SK-N-SH (cell line): Measurements from ENCODE around the gene MCF2L2. TPM values are rescaled to one million over a fixed set of nuclear protein-coding genes. Genes with fewer than 3 reads are reported as not detected.
"Not testable (repeated sequence)": the region's sequence is repeated elsewhere in the genome, so short reads cannot be mapped to it uniquely, and the experiment has no call there.

Experiments used
- CTCF ChIA-PET: fragments of 300-600, 350-600 bp; formaldehyde crosslinking; extraction: SDS; loops from one replicate; lab custom pipeline; 2021; lab: Yijun Ruan, JAX
- POLR2A ChIA-PET: fragments of 350-600 bp; sonication (Branson Sonifier 250); formaldehyde crosslinking; extraction: SDS; loops from one replicate; lab custom pipeline; 2020; ENCODE audit warnings: antibody characterized with exemption, inconsistent platforms; lab: Yijun Ruan, JAX
- DNase-seq: peaks from one replicate; pipeline ENCODE4 v3.0.0; 2012
- H2AFZ ChIP-seq: fragments of 200-600 bp; sonication (generic); 2 replicates; pipeline ENCODE4 v1.8.1; 2016; ENCODE audit warnings: antibody characterized with exemption, mild to moderate bottlenecking, low read depth
- H3F3A ChIP-seq: fragments of 200-600 bp; sonication (generic); replicated peaks from 2 replicates; pipeline ENCODE3; 2016; ENCODE audit warnings: antibody characterized with exemption, mild to moderate bottlenecking; ENCODE audit not compliant: insufficient read depth
- H3K27ac ChIP-seq, 2 experiments: fragments of 200-500 bp in 1 of 2; fragments of 200-600 bp in 1 of 2; sonication (Bioruptor generic) in 1 of 2; sonication (generic), shearing (Covaris generic) in 1 of 2; 2 replicates each; pipeline versions ENCODE4 v1.5.1 to v1.6.1; 2014 to 2016; ENCODE audit warnings: low read depth in 2 of 2, inconsistent platforms in 1 of 2, low read length in 1 of 2, mild to moderate bottlenecking in 1 of 2, mixed read lengths in 1 of 2
- H3K27me3 ChIP-seq: fragments of 200-600 bp; sonication (generic), shearing (Covaris generic); 2 replicates; pipeline ENCODE4 v1.6.1; 2016; ENCODE audit warnings: mixed run types; ENCODE audit not compliant: insufficient read depth
- H3K36me3 ChIP-seq, 2 experiments: fragments of 200-500 bp in 1 of 2; fragments of 200-600 bp in 1 of 2; sonication (Bioruptor generic) in 1 of 2; sonication (generic) in 1 of 2; replicated peaks in 1 of 2; 2 replicates each; pipeline versions ENCODE3 to v1.5.1; 2014 to 2016; ENCODE audit warnings: low read length in 1 of 2, mild to moderate bottlenecking in 1 of 2; ENCODE audit not compliant: insufficient read depth in 2 of 2, control insufficient read depth in 1 of 2
- H3K4me1 ChIP-seq, 2 experiments: fragments of 200-500 bp in 1 of 2; fragments of 200-600 bp in 1 of 2; sonication (Bioruptor generic) in 1 of 2; sonication (generic), shearing (Covaris generic) in 1 of 2; 2 replicates each; pipeline versions ENCODE4 v1.5.1 to v1.6.1; 2014 to 2016; ENCODE audit warnings: low read depth in 1 of 2, low read length in 1 of 2, mixed run types in 1 of 2; ENCODE audit not compliant: insufficient read depth in 2 of 2, control insufficient read depth in 1 of 2
- H3K4me2 ChIP-seq: fragments of 200-600 bp; sonication (generic), shearing (Covaris generic); 2 replicates; pipeline ENCODE4 v1.6.1; 2017; ENCODE audit warnings: mixed run types
- H3K4me3 ChIP-seq, 2 experiments: fragments of 200-500 bp in 1 of 2; fragments of 200-600 bp in 1 of 2; sonication (Bioruptor generic) in 1 of 2; sonication (generic), shearing (Covaris generic) in 1 of 2; 2 replicates each; pipeline versions ENCODE4 v1.5.1 to v1.8.1; 2014 to 2016; ENCODE audit warnings: low read depth in 2 of 2, inconsistent platforms in 1 of 2, low read length in 1 of 2, mild to moderate bottlenecking in 1 of 2, mixed read lengths in 1 of 2, moderate library complexity in 1 of 2
- H3K79me2 ChIP-seq: fragments of 200-600 bp; sonication (generic); 2 replicates; pipeline ENCODE4 v1.8.1; 2017; ENCODE audit warnings: mild to moderate bottlenecking; ENCODE audit not compliant: insufficient read depth
- H3K9ac ChIP-seq: fragments of 200-600 bp; sonication (generic); 2 replicates; pipeline ENCODE4 v1.6.1; 2017; ENCODE audit warnings: mixed run types
- H3K9me2 ChIP-seq: fragments of 200-600 bp; sonication (generic); 2 replicates; pipeline ENCODE4 v1.6.1; 2017; ENCODE audit warnings: mixed run types
- H3K9me3 ChIP-seq: fragments of 200-600 bp; sonication (generic); 2 replicates; pipeline ENCODE4 v1.6.1; 2017; ENCODE audit warnings: mixed run types, mild to moderate bottlenecking, moderate library complexity
- H4K20me1 ChIP-seq: fragments of 200-600 bp; sonication (generic); 2 replicates; pipeline ENCODE4 v1.6.1; 2017; ENCODE audit warnings: mild to moderate bottlenecking, mixed run types; ENCODE audit not compliant: insufficient read depth
- ELF1 ChIP-seq: IDR thresholded peaks from 2 replicates; pipeline ENCODE4 v1.4.0; 2012
- EP300 ChIP-seq, 2 experiments: IDR thresholded peaks; 2 replicates each; pipeline versions ENCODE4 v1.4.0 to v1.6.1; 2012; ENCODE audit warnings: borderline replicate concordance in 1 of 2, low read depth in 1 of 2, low read length in 1 of 2
- EZH2phosphoT487 ChIP-seq: fragments of 200-600 bp; sonication (generic); IDR thresholded peaks from 2 replicates; pipeline ENCODE4 v1.6.1; 2017; ENCODE audit warnings: low read depth, mixed run types, mild to moderate bottlenecking, antibody characterized with exemption, moderate library complexity, borderline replicate concordance
- FOSL2 ChIP-seq: IDR thresholded peaks from 2 replicates; pipeline ENCODE4 v1.4.0; 2012; ENCODE audit warnings: low read depth, mild to moderate bottlenecking, moderate library complexity, borderline replicate concordance
- IRF3 ChIP-seq: fragments of 150-350 bp; IDR thresholded peaks from 2 replicates; pipeline ENCODE4 v1.6.1; 2016; ENCODE audit warnings: mild to moderate bottlenecking, low read depth, low read length
- JUND ChIP-seq: IDR thresholded peaks from 2 replicates; pipeline ENCODE4 v1.4.0; 2012
- NFIC ChIP-seq: IDR thresholded peaks from 2 replicates; pipeline ENCODE4 v1.4.0; 2012; ENCODE audit warnings: borderline replicate concordance
- POLR2AphosphoS5 ChIP-seq: IDR thresholded peaks from 2 replicates; pipeline ENCODE4 v1.6.1; 2012; ENCODE audit warnings: low read depth, low read length
- RAD21 ChIP-seq: IDR thresholded peaks from 2 replicates; pipeline ENCODE4 v1.6.1; 2012; ENCODE audit warnings: mild to moderate bottlenecking, low read length
- RCOR1 ChIP-seq: fragments of 150-350 bp; IDR thresholded peaks from 2 replicates; pipeline ENCODE4 v1.6.1; 2017; ENCODE audit warnings: antibody characterized with exemption, low read length
- SIN3A ChIP-seq: IDR thresholded peaks from 2 replicates; pipeline ENCODE4 v1.6.1; 2012; ENCODE audit warnings: low read depth, mild to moderate bottlenecking, low read length, moderate library complexity, borderline replicate concordance
- SMC3 ChIP-seq: IDR thresholded peaks from 2 replicates; pipeline ENCODE4 v1.6.1; 2012; ENCODE audit warnings: low read depth, low read length, improper control_type of control experiment
- TAF1 ChIP-seq: IDR thresholded peaks from 2 replicates; pipeline ENCODE4 v1.6.1; 2012; ENCODE audit warnings: low read depth, mild to moderate bottlenecking, low read length, moderate library complexity, borderline replicate concordance
- TCF12 ChIP-seq: IDR thresholded peaks from 2 replicates; pipeline ENCODE4 v1.4.0; 2012
- TEAD4 ChIP-seq: IDR thresholded peaks from 2 replicates; pipeline ENCODE4 v1.4.0; 2012; ENCODE audit warnings: mild to moderate bottlenecking, borderline replicate concordance; ENCODE audit not compliant: insufficient read depth
- WGBS: methylation state at CpG from one replicate; pipeline ENCODE4 v1.1.6; 2017; ENCODE audit warnings: low lambda C conversion rate; 5-methylcytosine and 5-hydroxymethylcytosine counted together
- polyA plus RNA-seq, 3 experiments: library from polyadenylated mRNA; depleted of rRNA; stranded (reverse); fragments of >200 nt; gene quantifications; 2 replicates each; pipeline ENCODE4 v1.2.3, GENCODE V29; 2012

MCF2L2 gene
- polyA plus RNA-seq, 1 of the 3 experiments (the other 2 are of a cell fraction): 0.56 TPM

- no peaks in the 10 kb centered on the region; the same call in 1 of the 2 replicates for H3K9me3 ChIP-seq
- POLR2A ChIA-PET: no interaction called here
- no peak for DNase-seq
- H2AFZ ChIP-seq: no peak overlapping the region
- no peaks in the 10 kb centered on the region for H3K79me2 ChIP-seq
- CTCF ChIA-PET: interaction anchor here (1.3 to 1.8 kb wide), 2 partner anchors 13 to 452 kb away, joined by 3 read pairs; no protein-coding TSS in a partner anchor
- H3K4me1 ChIP-seq: no peaks in the 10 kb centered on the region; a peak in 2 of 4 replicates
- H3F3A ChIP-seq: peaks cover 4% of the 10 kb centered on the region
- H3K27ac ChIP-seq: no peak overlapping the region
- no peaks in the 10 kb centered on the region for H3K36me3 ChIP-seq
- no peak overlapping the region for H3K9ac ChIP-seq
- H3K27me3 ChIP-seq: no peaks in the 10 kb centered on the region
- H3K4me3 ChIP-seq: no peak overlapping the region
- H3K9me2 ChIP-seq: no peaks in the 10 kb centered on the region
- H4K20me1 ChIP-seq: no peaks in the 10 kb centered on the region
- 6% methylated on average over 1 of the region's 1 CpG for WGBS
- TF ChIP-seq IRF3 (no peak), EZH2phosphoT487 (no peak), SIN3A (no peak), FOSL2 (no peak), POLR2AphosphoS5 (no peak), SMC3 (no peak), TEAD4 (no peak), NFIC (no peak), RCOR1 (no peak)
- H3K4me2 ChIP-seq: no peak overlapping the region
Measured at GRCh38 chr3:183442994-183443393, 14.6 kb upstream of the MCF2L2 start.

DNA sequence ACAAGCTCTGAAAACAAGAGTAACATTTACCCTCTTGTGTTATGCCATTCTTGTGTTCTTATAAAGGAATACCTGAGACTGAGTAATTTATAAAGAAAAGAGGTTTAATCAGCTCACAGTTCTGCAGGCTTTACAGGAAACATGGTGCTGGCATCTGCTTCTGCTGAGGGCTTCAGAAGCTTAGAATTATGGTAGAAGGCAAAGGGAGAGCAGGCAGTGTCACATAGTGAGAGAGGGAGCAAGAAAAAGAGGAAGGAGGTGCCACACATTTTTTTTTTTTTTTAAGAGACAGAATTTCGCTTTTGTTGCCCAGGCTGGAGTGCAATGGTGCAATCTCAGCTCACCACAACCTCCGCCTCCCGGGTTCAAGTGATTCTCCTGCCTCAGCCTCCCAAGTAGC, 12.1 kb upstream of the MCF2L2 start:
- whole genome bisulfite sequencing: 71% methylated on average over 3 of the region's 3 CpGs
- ChIA-PET POLR2A (interaction anchor here (0.7 kb wide), 1 partner anchor 328 kb away, joined by 5 read pairs; no protein-coding TSS in a partner anchor), CTCF (interaction anchor here (1.0 kb wide), 1 partner anchor 8 kb away, joined by 4 read pairs; no protein-coding TSS in a partner anchor)

GRCh38 chr3:183439515-183439914, 11.1 kb upstream of the MCF2L2 start:
- Histone ChIP-seq H2AFZ (no peak overlapping the region), H3K79me2 (no peaks in the 10 kb centered on the region), H3K27ac (no peak overlapping the region), H3K4me2 (no peak overlapping the region), H4K20me1 (no peaks in the 10 kb centered on the region), H3K27me3 (no peaks in the 10 kb centered on the region; the same call in 1 of the 2 replicates), H3K4me3 (no peak overlapping the region), H3K36me3 (no peaks in the 10 kb centered on the region), H3K9ac (no peak overlapping the region), H3K9me2 (no peaks in the 10 kb centered on the region), H3F3A (no peaks in the 10 kb centered on the region), H3K9me3 (no peaks in the 10 kb centered on the region; the same call in 1 of the 2 replicates), H3K4me1 (no peaks in the 10 kb centered on the region; a peak in 1 of 4 replicates)
- WGBS: 44% methylated on average over 3 of the region's 3 CpGs
- no peak for TF ChIP-seq SMC3
- no peak for TF ChIP-seq NFIC
- TF ChIP-seq EZH2phosphoT487: no peak
- TF ChIP-seq TCF12: no peak
- no peak for TF ChIP-seq RAD21
- TF ChIP-seq ELF1: no peak
- no peak for TF ChIP-seq JUND
- no peak for TF ChIP-seq TAF1
- no peak for TF ChIP-seq EP300 (IDR thresholded peaks at IDR 0.05; ENCODE audit: borderline replicate concordance in 1 of 2, low read depth in 1 of 2, low read length in 1 of 2)
- DNase-seq: no peak
- POLR2A ChIA-PET: interaction anchor here (1.2 kb wide), 1 partner anchor 12 kb away, joined by 3 read pairs; the partner anchor contains the start of gene MCF2L2
- CTCF ChIA-PET: interaction anchor here (1.0 to 1.7 kb wide), 3 partner anchors 9 to 327 kb away, joined by 4 read pairs; partner anchors contain the start of gene MCF2L2

More for the DNA sequence above, 12.1 kb upstream of the MCF2L2 start:
- H3F3A ChIP-seq, H3K4me3 ChIP-seq, H3K27me3 ChIP-seq, H3K36me3 ChIP-seq, H3K4me1 ChIP-seq, H4K20me1 ChIP-seq, H3K4me2 ChIP-seq, H3K9me3 ChIP-seq, DNase-seq, H3K9ac ChIP-seq, H2AFZ ChIP-seq, H3K9me2 ChIP-seq, H3K27ac ChIP-seq, H3K79me2 ChIP-seq: not testable (repeated sequence)
